H9 (cell line): ENCODE measurements around the gene KRT80. TPM values are rescaled to one million over a fixed set of nuclear protein-coding genes. Genes with fewer than 3 reads are reported as not detected.

Experiments used
- DNase-seq: peaks from one replicate; pipeline ENCODE4 v3.0.0-alpha.2; 2017
- H2AFZ ChIP-seq: one replicate; pipeline ENCODE4 v1.6.1; 2013; ENCODE audit warnings: mild to moderate bottlenecking, low read length, control low read depth, moderate library complexity
- H2AK5ac ChIP-seq: 2 replicates; pipeline ENCODE4 v1.6.1; 2013; ENCODE audit warnings: low read length, control low read depth, mixed read lengths; ENCODE audit not compliant: insufficient read length
- H2BK120ac ChIP-seq: one replicate; pipeline ENCODE4 v1.6.1; 2013; ENCODE audit warnings: low read depth, mild to moderate bottlenecking, low read length, control low read depth, inconsistent platforms; ENCODE audit not compliant: poor library complexity, severe bottlenecking
- H2BK12ac ChIP-seq: 2 replicates; pipeline ENCODE4 v1.6.1; 2013; ENCODE audit warnings: low read length, control low read depth, mixed read lengths, low read depth; ENCODE audit not compliant: insufficient read length
- H2BK15ac ChIP-seq: 2 replicates; pipeline ENCODE4 v1.6.1; 2013; ENCODE audit warnings: low read depth, low read length, control low read depth
- H2BK20ac ChIP-seq: one replicate; pipeline ENCODE4 v1.6.1; 2013; ENCODE audit warnings: low read depth, mild to moderate bottlenecking, low read length, control low read depth, inconsistent platforms; ENCODE audit not compliant: poor library complexity, severe bottlenecking
- H2BK5ac ChIP-seq: 2 replicates; pipeline ENCODE4 v1.6.1; 2013; ENCODE audit warnings: low read length, control low read depth, mixed read lengths; ENCODE audit not compliant: insufficient read length
- H3K14ac ChIP-seq: 2 replicates; pipeline ENCODE4 v1.6.1; 2013; ENCODE audit warnings: low read length, control low read depth; ENCODE audit not compliant: insufficient read depth
- H3K18ac ChIP-seq: 2 replicates; pipeline ENCODE4 v1.6.1; 2013; ENCODE audit warnings: low read depth, mild to moderate bottlenecking, mixed read lengths, low read length, control low read depth; ENCODE audit not compliant: insufficient read length
- H3K23ac ChIP-seq: 2 replicates; pipeline ENCODE4 v1.6.1; 2013; ENCODE audit warnings: low read length, control low read depth, mixed read lengths, low read depth; ENCODE audit not compliant: insufficient read length
- H3K23me2 ChIP-seq: 2 replicates; pipeline ENCODE4 v1.6.1; 2013; ENCODE audit warnings: low read depth, mild to moderate bottlenecking, mixed read lengths, low read length, control low read depth; ENCODE audit not compliant: insufficient read length, poor library complexity, severe bottlenecking
- H3K27ac ChIP-seq: 2 replicates; pipeline ENCODE4 v1.5.1; 2013; ENCODE audit warnings: low read length, control low read depth, mixed read lengths, low read depth; ENCODE audit not compliant: insufficient read length
- H3K27me3 ChIP-seq: 2 replicates; pipeline ENCODE4 v1.6.1; 2013; ENCODE audit warnings: low read length, control low read depth, inconsistent platforms; ENCODE audit not compliant: insufficient read depth
- H3K4ac ChIP-seq: 2 replicates; pipeline ENCODE4 v1.6.1; 2013; ENCODE audit warnings: low read depth, mild to moderate bottlenecking, control low read depth, inconsistent platforms, low read length, moderate library complexity
- H3K4me1 ChIP-seq: 2 replicates; pipeline ENCODE4 v1.6.1; 2013; ENCODE audit warnings: low read length, control low read depth, inconsistent platforms; ENCODE audit not compliant: insufficient read depth
- H3K4me2 ChIP-seq: 2 replicates; pipeline ENCODE4 v1.6.1; 2013; ENCODE audit warnings: low read length, control low read depth, mixed read lengths; ENCODE audit not compliant: insufficient read length, insufficient read depth
- H3K56ac ChIP-seq: 2 replicates; pipeline ENCODE4 v1.6.1; 2013; ENCODE audit warnings: low read depth, mild to moderate bottlenecking, mixed read lengths, low read length, control low read depth; ENCODE audit not compliant: insufficient read length
- H3K79me1 ChIP-seq: 2 replicates; pipeline ENCODE4 v1.6.1; 2013; ENCODE audit warnings: low read depth, mild to moderate bottlenecking, moderate library complexity, low read length, control low read depth, inconsistent platforms; ENCODE audit not compliant: insufficient read depth, poor library complexity, severe bottlenecking
- H3K79me2 ChIP-seq: 2 replicates; pipeline ENCODE4 v1.6.1; 2013; ENCODE audit warnings: low read length, control low read depth, inconsistent platforms; ENCODE audit not compliant: insufficient read depth
- H3K9ac ChIP-seq: 2 replicates; pipeline ENCODE4 v1.6.1; 2013; ENCODE audit warnings: low read length, control low read depth, mixed read lengths; ENCODE audit not compliant: insufficient read length; ENCODE audit errors: extremely low read depth
- H3K9me3 ChIP-seq: one replicate; pipeline ENCODE4 v1.6.1; 2013; ENCODE audit warnings: low read depth, low read length, inconsistent platforms; ENCODE audit not compliant: control insufficient read depth
- H3T11ph ChIP-seq: one replicate; pipeline ENCODE4 v1.6.1; 2013; ENCODE audit warnings: mild to moderate bottlenecking, low read length, control low read depth, inconsistent platforms
- H4K20me1 ChIP-seq: one replicate; pipeline ENCODE4 v1.6.1; 2013; ENCODE audit not compliant: control insufficient read depth, insufficient read length, insufficient read depth
- H4K5ac ChIP-seq: 2 replicates; pipeline ENCODE4 v1.6.1; 2013; ENCODE audit warnings: low read depth, mild to moderate bottlenecking, mixed read lengths, low read length, control low read depth; ENCODE audit not compliant: insufficient read length
- H4K8ac ChIP-seq: replicated peaks from 2 replicates; pipeline ENCODE4 v1.6.1; 2013; ENCODE audit warnings: low read length, control low read depth, mixed read lengths, low read depth; ENCODE audit not compliant: insufficient read length
- H4K91ac ChIP-seq: 2 replicates; pipeline ENCODE4 v1.6.1; 2013; ENCODE audit warnings: low read depth, mild to moderate bottlenecking, moderate library complexity, mixed read lengths, low read length, control low read depth; ENCODE audit not compliant: insufficient read length
- H3K27ac Mint-ChIP-seq, 3 experiments: 2 replicates in 2 of 3; 3 replicates in 1 of 3; pipeline ENCODE4 v1.8.0; 2020 to 2021; ENCODE audit warnings: mixed read lengths in 3 of 3, mild to moderate bottlenecking in 1 of 3, moderate library complexity in 1 of 3
- H3K27me3 Mint-ChIP-seq: 2 replicates; pipeline ENCODE4 v1.8.0; 2021; ENCODE audit warnings: low read depth, mild to moderate bottlenecking, moderate library complexity, mixed read lengths
- H3K36me3 Mint-ChIP-seq, 3 experiments: 2 replicates in 2 of 3; 3 replicates in 1 of 3; pipeline ENCODE4 v1.8.0; 2020 to 2021; ENCODE audit warnings: low read depth in 3 of 3, mixed read lengths in 3 of 3; ENCODE audit not compliant: insufficient read depth in 1 of 3
- H3K4me1 Mint-ChIP-seq, 2 experiments: 2 replicates each; pipeline ENCODE4 v1.8.0; 2020; ENCODE audit warnings: mixed read lengths in 2 of 2
- H3K4me3 Mint-ChIP-seq, 2 experiments: 2 replicates in 1 of 2; 3 replicates in 1 of 2; pipeline ENCODE4 v1.8.0; 2020 to 2021; ENCODE audit warnings: mild to moderate bottlenecking in 2 of 2, mixed read lengths in 2 of 2, moderate library complexity in 1 of 2
- H3K9me3 Mint-ChIP-seq, 2 experiments: 2 replicates in 1 of 2; 3 replicates in 1 of 2; pipeline ENCODE4 v1.8.0; 2020; ENCODE audit warnings: mild to moderate bottlenecking in 2 of 2, mixed read lengths in 2 of 2, moderate library complexity in 1 of 2
- CTCF ChIP-seq: fragments of 200-600 bp; sonication (generic); conservative IDR thresholded peaks from 3 replicates; pipeline ENCODE4 v1.8.0; 2021; ENCODE audit warnings: antibody characterized with exemption, mild to moderate bottlenecking
- WGBS: extraction: QIAGEN DNeasy Blood & Tissue Kit; methylation state at CpG from one replicate; pipeline ENCODE4 v1.1.7; 2013; ENCODE audit warnings: missing lambda C conversion rate, low lambda C conversion rate, mixed read lengths; ENCODE audit not compliant: insufficient read length; ENCODE audit errors: extremely low coverage; 5-methylcytosine and 5-hydroxymethylcytosine counted together
- total RNA-seq: library from RNA; stranded (reverse); gene quantifications from 2 replicates; pipeline ENCODE4 v1.2.1, GENCODE V29; 2021

The KRT80 gene
- total RNA-seq, 1 experiment from 2014 or later: not detected

- no CpG with 5 or more reads among the region's 13 CpGs for whole genome bisulfite sequencing
- H2BK15ac ChIP-seq: no peak overlapping the region
- TF ChIP-seq CTCF: no peak
- no peaks in the 10 kb centered on the region for H3K79me2 ChIP-seq
- no peak overlapping the region for H3K4me2 ChIP-seq
- H3T11ph ChIP-seq: no peak overlapping the region
- H4K5ac ChIP-seq: no peak overlapping the region
- no peak overlapping the region for H2AFZ ChIP-seq
- no peak for DNase-seq
- Mint-ChIP-seq H3K36me3 (no peaks in the 10 kb centered on the region; a peak in 1 of 7 replicates), H3K27ac (peak overlapping the region in 1 of 3 experiments; percentile 8; a peak in 1 of 7 replicates), H3K27me3 (peaks cover 10% of the 10 kb centered on the region), H3K4me3 (no peak overlapping the region), H3K9me3 (no peaks in the 10 kb centered on the region), H3K4me1 (peaks cover 4 to 25% of the 10 kb centered on the region in 2 experiments)
- H2BK12ac ChIP-seq: no peak overlapping the region
- H3K23ac ChIP-seq: no peak overlapping the region
- H4K91ac ChIP-seq: no peak overlapping the region
- no peaks in the 10 kb centered on the region for H3K9me3 ChIP-seq
- H3K23me2 ChIP-seq: no peaks in the 10 kb centered on the region
- H3K4me1 ChIP-seq: no peaks in the 10 kb centered on the region
- no peak overlapping the region for H3K14ac ChIP-seq
- H2BK120ac ChIP-seq: no peak overlapping the region
- H3K9ac ChIP-seq: no peak overlapping the region
- H4K20me1 ChIP-seq: no peaks in the 10 kb centered on the region
- H3K27ac ChIP-seq: no peak overlapping the region
- no peak overlapping the region for H4K8ac ChIP-seq
- H3K4ac ChIP-seq: no peak overlapping the region
- no peak overlapping the region for H2BK20ac ChIP-seq
- no peak overlapping the region for H2AK5ac ChIP-seq
- H3K56ac ChIP-seq: no peak overlapping the region
- no peaks in the 10 kb centered on the region for H3K79me1 ChIP-seq
- no peak overlapping the region for H3K18ac ChIP-seq
- no peaks in the 10 kb centered on the region for H3K27me3 ChIP-seq
- H2BK5ac ChIP-seq: no peak overlapping the region
These were observed 20.1 kb upstream of the KRT80 start for GRCh38 chr12:52211716-52212585.
